Stimulated activated CD8-positive, alpha-beta memory T cell treated with anti-CD3 and anti-CD28 coated beads, Interleukin-4, amount 100 ng/mL, for 24 hours (primary cell): ENCODE results near the gene CAST.

Experiments used
- DNase-seq: peaks from one replicate; pipeline ENCODE4 v3.0.0-alpha.2; 2020; ENCODE audit warnings: low read depth

The CAST gene

DNA sequence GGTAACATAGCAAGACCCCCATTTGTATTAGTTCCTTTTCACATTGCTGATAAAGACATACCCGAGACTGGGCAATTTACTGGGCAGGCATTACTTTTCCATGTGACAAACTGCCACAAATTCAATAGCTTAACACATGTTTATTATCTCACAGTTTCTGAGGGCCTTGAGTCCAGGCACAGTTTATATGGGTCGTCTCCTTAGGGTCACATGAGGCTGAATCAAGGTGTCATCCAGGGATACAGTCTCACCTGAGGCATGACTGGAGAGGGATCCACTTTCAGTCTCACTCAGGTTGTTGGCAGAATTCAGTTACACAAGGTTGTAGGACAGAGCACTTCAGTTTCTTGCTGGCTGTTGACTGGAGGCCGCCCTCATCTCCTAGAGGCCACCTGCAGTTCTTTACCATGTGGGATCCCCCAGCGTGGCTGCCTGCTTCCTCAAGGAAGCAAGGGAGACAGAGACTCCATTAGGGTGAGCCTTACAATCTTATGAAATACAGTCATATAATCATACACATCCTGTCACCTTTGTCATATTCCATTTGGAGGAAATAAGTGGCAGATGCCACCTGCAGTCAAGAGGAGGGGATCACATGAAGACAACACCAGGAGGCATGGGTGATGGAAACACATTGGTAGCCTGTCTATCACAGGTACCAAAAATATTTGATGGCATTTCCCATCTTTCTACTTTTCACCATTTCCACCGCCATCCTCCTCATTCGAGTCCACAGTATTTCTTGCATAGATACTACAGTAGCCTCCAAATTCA lies 160.7 kb downstream of the CAST start:
- no peak for DNase-seq

DNA sequence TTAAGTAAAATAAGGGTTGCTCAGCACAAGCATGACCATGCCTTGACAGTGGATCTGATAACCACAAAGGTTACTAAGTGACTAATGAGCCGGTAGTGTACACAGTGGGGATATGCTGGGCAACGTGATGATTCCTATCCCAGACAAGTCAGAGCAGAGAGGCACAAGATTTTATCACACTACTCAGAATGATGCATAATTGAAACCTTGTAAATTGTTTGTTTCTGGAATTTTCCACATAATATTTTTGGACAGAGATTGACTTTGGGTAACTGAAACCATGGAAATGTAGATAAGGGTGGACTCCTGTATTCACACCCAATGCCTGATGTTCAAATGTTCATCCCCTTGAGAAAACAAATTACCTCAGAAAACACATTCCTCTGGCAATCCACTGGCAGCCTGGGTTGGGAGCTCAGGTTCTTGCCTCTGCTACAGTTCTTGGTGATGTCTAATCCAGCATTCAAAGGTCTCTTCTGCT lies 161.8 kb downstream of the CAST start:
- DNase-seq = no peak
